SU-DHL-6 (cell line): ENCODE results near the gene LASP1NB.

Experiments used
- H2AFZ ChIP-seq: fragments of 200-600 bp; sonication (generic); 2 replicates; pipeline ENCODE4 v1.6.1; 2014; ENCODE audit warnings: low read depth, mild to moderate bottlenecking, moderate library complexity, mixed read lengths, antibody characterized with exemption, low read length; ENCODE audit not compliant: severe bottlenecking
- H3F3A ChIP-seq: fragments of 200-600 bp; shearing (Covaris generic); 2 replicates; pipeline ENCODE4 v1.6.0; 2016; ENCODE audit warnings: antibody characterized with exemption, mild to moderate bottlenecking; ENCODE audit not compliant: insufficient read depth
- H3K27ac ChIP-seq: fragments of 200-600 bp; sonication (generic); 2 replicates; pipeline ENCODE4 v1.5.1; 2016; ENCODE audit warnings: low read depth, mild to moderate bottlenecking, low read length, moderate library complexity, mixed read lengths
- H3K27me3 ChIP-seq: fragments of 200-600 bp; sonication (generic), shearing (Covaris generic); 2 replicates; pipeline ENCODE4 v1.6.0; 2014; ENCODE audit warnings: mild to moderate bottlenecking, low read length
- H3K36me3 ChIP-seq: fragments of 200-600 bp; sonication (generic); 2 replicates; pipeline ENCODE4 v1.6.1; 2014; ENCODE audit warnings: mild to moderate bottlenecking, low read length, mixed read lengths
- H3K4me2 ChIP-seq: fragments of 300-600, 200-600 bp; shearing (Covaris generic), sonication (generic); 2 replicates; pipeline ENCODE4 v1.6.0; 2014; ENCODE audit warnings: low read length, low read depth, mild to moderate bottlenecking; ENCODE audit not compliant: poor library complexity, severe bottlenecking
- H3K4me3 ChIP-seq: fragments of 200-600 bp; sonication (generic); 2 replicates; pipeline ENCODE4 v1.5.1; 2014; ENCODE audit warnings: antibody characterized with exemption, low read length, mild to moderate bottlenecking, mixed read lengths; ENCODE audit not compliant: insufficient read depth, poor library complexity, severe bottlenecking
- H3K79me2 ChIP-seq: fragments of 200-600 bp; sonication (generic); 2 replicates; pipeline ENCODE4 v1.6.1; 2014; ENCODE audit warnings: mild to moderate bottlenecking, low read length, moderate library complexity; ENCODE audit not compliant: insufficient read depth
- H3K9ac ChIP-seq: fragments of 200-600 bp; sonication (generic); 2 replicates; pipeline ENCODE4 v1.7.0; 2014; ENCODE audit warnings: mild to moderate bottlenecking, low read length
- H3K9me2 ChIP-seq: fragments of 200-600 bp; sonication (generic); replicated peaks from 2 replicates; pipeline ENCODE4 v1.6.1; 2014; ENCODE audit warnings: low read length; ENCODE audit not compliant: insufficient read depth
- H3K9me3 ChIP-seq: fragments of 200-600 bp; sonication (generic); 2 replicates; pipeline ENCODE4 v1.6.1; 2014; ENCODE audit warnings: low read length, mixed read lengths; ENCODE audit not compliant: insufficient read depth
- H4K20me1 ChIP-seq: fragments of 200-600 bp; sonication (generic); 2 replicates; pipeline ENCODE4 v1.6.1; 2014; ENCODE audit warnings: low read depth, mild to moderate bottlenecking, antibody characterized with exemption, low read length, moderate library complexity, mixed read lengths
- EZH2phosphoT487 ChIP-seq: fragments of 200-600 bp; sonication (generic), shearing (Covaris generic); conservative IDR thresholded peaks from 2 replicates; pipeline ENCODE4 v1.6.1; 2018; ENCODE audit warnings: mild to moderate bottlenecking, antibody characterized with exemption, low read length, moderate library complexity, mixed read lengths
- TF ChIP-seq, protein P1 (sequence below): fragments of 200-600 bp; sonication (generic); IDR thresholded peaks from one replicate; pipeline ENCODE4 v1.5.1; 2017; ENCODE audit warnings: antibody characterized with exemption, mild to moderate bottlenecking, low read length, moderate library complexity; ENCODE audit not compliant: insufficient read depth, poor library complexity, severe bottlenecking

The LASP1NB gene

DNA sequence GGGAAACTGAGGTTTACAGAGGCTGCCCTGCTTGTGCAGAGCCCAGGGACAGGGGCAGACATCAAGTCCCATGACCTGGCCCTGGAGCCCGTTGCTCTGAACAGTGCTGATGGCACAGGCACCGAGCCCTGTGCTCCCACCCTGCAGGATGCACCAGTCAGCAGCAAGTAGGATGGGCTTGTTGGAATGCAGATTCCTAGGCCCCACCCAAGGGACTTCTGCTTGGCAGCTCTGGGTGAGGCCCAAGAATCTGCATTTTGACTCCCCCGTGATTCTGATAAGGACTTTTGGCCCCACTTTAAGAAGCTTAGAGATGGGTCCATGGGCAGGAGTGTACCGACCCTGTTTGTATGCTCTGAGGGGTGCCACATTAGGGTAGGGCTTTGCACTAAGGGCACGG, 32.3 kb upstream of the LASP1NB start:
- H3K36me3 ChIP-seq = no peaks in the 10 kb centered on the region
- no peak overlapping the region for H3K4me3 ChIP-seq
- 0 out of 2 replicates have a peak, but pooled peaks cover 4% of the 10 kb centered on the region for H3K79me2 ChIP-seq
- no peak overlapping the region for H3K27ac ChIP-seq
- no peaks in the 10 kb centered on the region for H3K9me2 ChIP-seq
- H3K9ac ChIP-seq = no peak overlapping the region
- no peaks in the 10 kb centered on the region for H3K9me3 ChIP-seq
- TF ChIP-seq, protein P1, sequence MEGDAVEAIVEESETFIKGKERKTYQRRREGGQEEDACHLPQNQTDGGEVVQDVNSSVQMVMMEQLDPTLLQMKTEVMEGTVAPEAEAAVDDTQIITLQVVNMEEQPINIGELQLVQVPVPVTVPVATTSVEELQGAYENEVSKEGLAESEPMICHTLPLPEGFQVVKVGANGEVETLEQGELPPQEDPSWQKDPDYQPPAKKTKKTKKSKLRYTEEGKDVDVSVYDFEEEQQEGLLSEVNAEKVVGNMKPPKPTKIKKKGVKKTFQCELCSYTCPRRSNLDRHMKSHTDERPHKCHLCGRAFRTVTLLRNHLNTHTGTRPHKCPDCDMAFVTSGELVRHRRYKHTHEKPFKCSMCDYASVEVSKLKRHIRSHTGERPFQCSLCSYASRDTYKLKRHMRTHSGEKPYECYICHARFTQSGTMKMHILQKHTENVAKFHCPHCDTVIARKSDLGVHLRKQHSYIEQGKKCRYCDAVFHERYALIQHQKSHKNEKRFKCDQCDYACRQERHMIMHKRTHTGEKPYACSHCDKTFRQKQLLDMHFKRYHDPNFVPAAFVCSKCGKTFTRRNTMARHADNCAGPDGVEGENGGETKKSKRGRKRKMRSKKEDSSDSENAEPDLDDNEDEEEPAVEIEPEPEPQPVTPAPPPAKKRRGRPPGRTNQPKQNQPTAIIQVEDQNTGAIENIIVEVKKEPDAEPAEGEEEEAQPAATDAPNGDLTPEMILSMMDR = no peak
- no peak for TF ChIP-seq EZH2phosphoT487
- H3F3A ChIP-seq = peaks cover 3% of the 10 kb centered on the region; the same call in 1 of the 2 replicates
- no peaks in the 10 kb centered on the region for H3K27me3 ChIP-seq
- no peak overlapping the region for H3K4me2 ChIP-seq
- no peak overlapping the region for H2AFZ ChIP-seq
- H4K20me1 ChIP-seq = no peaks in the 10 kb centered on the region

DNA sequence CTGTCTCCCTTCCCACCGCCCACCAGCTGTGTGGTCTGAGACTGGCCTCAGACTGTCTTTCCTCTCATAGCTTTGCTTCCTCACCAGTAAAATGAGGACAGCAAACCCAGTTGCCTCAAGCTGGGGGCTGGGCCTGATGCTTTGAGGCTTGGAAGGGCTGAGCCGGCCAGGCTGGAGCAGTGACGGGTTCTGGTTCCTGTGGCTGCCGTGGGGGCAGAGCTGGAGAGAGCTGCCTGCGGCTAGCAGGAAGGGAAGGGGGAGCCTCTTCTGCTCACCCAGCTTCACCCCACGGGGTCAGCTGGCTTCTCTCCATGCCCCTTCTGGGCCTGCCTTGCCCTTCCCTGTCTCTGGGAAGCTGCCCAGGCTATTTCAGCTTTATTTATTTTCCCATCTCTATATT, 31.8 kb upstream of the LASP1NB start:
- Histone ChIP-seq H3K4me2 (no peak overlapping the region), H3F3A (peaks cover 8% of the 10 kb centered on the region; the same call in 1 of the 2 replicates), H3K36me3 (no peaks in the 10 kb centered on the region), H3K27ac (no peak overlapping the region), H3K9ac (no peak overlapping the region), H4K20me1 (no peaks in the 10 kb centered on the region), H3K9me3 (no peaks in the 10 kb centered on the region), H3K4me3 (no peak overlapping the region), H2AFZ (no peak overlapping the region), H3K79me2 (0 out of 2 replicates have a peak, but pooled peaks cover under 1% of the 10 kb centered on the region), H3K27me3 (no peaks in the 10 kb centered on the region), H3K9me2 (no peaks in the 10 kb centered on the region)
- no peak for TF ChIP-seq EZH2phosphoT487
- TF ChIP-seq, protein P1 = no peak

DNA sequence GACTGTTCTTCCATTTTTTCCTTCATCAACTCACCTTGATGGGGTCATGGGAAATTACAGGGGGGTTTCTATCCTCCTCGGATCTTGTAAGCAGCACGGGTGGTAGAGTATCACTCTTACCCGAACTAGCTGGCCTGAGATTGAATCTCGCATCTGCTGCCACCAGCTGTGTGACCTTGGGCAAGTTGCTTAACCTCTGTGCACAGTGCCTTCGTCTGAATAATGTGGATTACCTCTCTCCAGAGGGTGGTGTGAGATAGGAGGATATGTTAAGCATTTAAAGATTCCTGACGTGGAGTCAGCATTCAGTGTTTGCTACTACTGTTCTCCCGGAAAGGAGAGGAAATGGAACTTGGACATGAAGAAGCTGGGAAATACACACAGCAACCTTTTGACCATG, 31.1 kb upstream of the LASP1NB start:
- no peak for TF ChIP-seq EZH2phosphoT487
- TF ChIP-seq, protein P1 = no peak
- no peak overlapping the region for H3K4me2 ChIP-seq
- no peak overlapping the region for H3K27ac ChIP-seq
- no peaks in the 10 kb centered on the region for H3K9me2 ChIP-seq
- H3K79me2 ChIP-seq = no peaks in the 10 kb centered on the region
- no peaks in the 10 kb centered on the region for H3K9me3 ChIP-seq
- no peak overlapping the region for H3K4me3 ChIP-seq
- no peaks in the 10 kb centered on the region for H3K27me3 ChIP-seq
- H3K9ac ChIP-seq = no peak overlapping the region
- no peak overlapping the region for H2AFZ ChIP-seq
- no peaks in the 10 kb centered on the region for H3K36me3 ChIP-seq
- no peaks in the 10 kb centered on the region for H4K20me1 ChIP-seq
- H3F3A ChIP-seq = peaks cover 8% of the 10 kb centered on the region; the same call in 1 of the 2 replicates
